Transverse colon (tissue), 4 donors: ENCODE results near the gene BCL11B.

Source experiments
- CTCF ChIP-seq, 5 experiments: fragments of 200-600 bp in 3 of 5; fragments of 450-650 bp in 2 of 5; sonication (generic) in 3 of 5; IDR thresholded peaks; 1 replicate in 2 of 5; 2 replicates in 3 of 5; pipeline ENCODE4 v1.5.1; 2016 to 2017; ENCODE audit warnings: antibody characterized with exemption in 5 of 5, inconsistent platforms in 3 of 5, mild to moderate bottlenecking in 2 of 5, moderate library complexity in 1 of 5
- EP300 ChIP-seq: sonication (generic); formaldehyde crosslinking; IDR thresholded peaks from one replicate; pipeline ENCODE4 v1.6.1; 2017; ENCODE audit warnings: antibody characterized with exemption, low read depth
- POLR2A ChIP-seq: fragments of 450-650 bp; IDR thresholded peaks from one replicate; pipeline ENCODE4 v1.6.1; 2016; ENCODE audit warnings: antibody characterized with exemption, mild to moderate bottlenecking, moderate library complexity
- POLR2AphosphoS5 ChIP-seq, 3 donors: sonication (generic); formaldehyde crosslinking; IDR thresholded peaks; one replicate each; pipeline ENCODE4 v1.6.1; 2016; ENCODE audit warnings: antibody characterized with exemption in 3 of 3

GRCh38 chr14:99225436-99226203, 46.4 kb downstream of the BCL11B start:
- no peak for TF ChIP-seq CTCF (IDR thresholded peaks at IDR 0.05)
- no peak for TF ChIP-seq POLR2A
- TF ChIP-seq EP300 = no peak
- no peak for TF ChIP-seq POLR2AphosphoS5 (IDR thresholded peaks at IDR 0.05)
